Vagina (tissue), 2 donors: ENCODE data around the gene SURF4.

Experiments used
- CTCF ChIP-seq, 3 experiments: fragments of 450-650 bp in 2 of 3; fragments of 200-600 bp in 1 of 3; sonication (generic) in 1 of 3; IDR thresholded peaks; one replicate each; pipeline ENCODE4 v1.5.1; 2017 to 2019; ENCODE audit warnings: antibody characterized with exemption in 3 of 3, mild to moderate bottlenecking in 2 of 3, moderate library complexity in 2 of 3
- POLR2A ChIP-seq, 2 donors: fragments of 450-650 bp; IDR thresholded peaks; one replicate each; pipeline ENCODE4 v1.6.1; 2017; ENCODE audit warnings: antibody characterized with exemption in 2 of 2, mild to moderate bottlenecking in 2 of 2, moderate library complexity in 2 of 2
- POLR2AphosphoS5 ChIP-seq, 2 donors: sonication (generic); formaldehyde crosslinking; IDR thresholded peaks; one replicate each; pipeline ENCODE4 v1.9.0; 2017; ENCODE audit warnings: antibody characterized with exemption in 2 of 2, mild to moderate bottlenecking in 2 of 2, low read depth in 1 of 2; ENCODE audit not compliant: insufficient read depth in 1 of 2

GRCh38 chr9:133394687-133395271, 18.9 kb upstream of the SURF4 start:
- no peak for TF ChIP-seq POLR2A (IDR thresholded peaks at IDR 0.05)
- no peak for TF ChIP-seq CTCF (IDR thresholded peaks at IDR 0.05)
- no peak for TF ChIP-seq POLR2AphosphoS5 (IDR thresholded peaks at IDR 0.05; ENCODE audit: insufficient read depth in 1 of 2, low read depth in 1 of 2)
